GM20000 (cell line): ENCODE measurements around the gene MPV17L2.
A peak's percentile ranks its signal among the peaks of the same experiment; 100 is the strongest.

Experiments used
- DNase-seq: peaks from one replicate; pipeline ENCODE4 v3.0.0; 2012; ENCODE audit warnings: low spot score
- TF ChIP-seq, protein P1 (sequence below): IDR thresholded peaks from 2 replicates; pipeline ENCODE4 v1.5.1; 2012; ENCODE audit warnings: mild to moderate bottlenecking, control low read depth; ENCODE audit errors: extremely low read depth, missing control alignments

Gene MPV17L2

DNA sequence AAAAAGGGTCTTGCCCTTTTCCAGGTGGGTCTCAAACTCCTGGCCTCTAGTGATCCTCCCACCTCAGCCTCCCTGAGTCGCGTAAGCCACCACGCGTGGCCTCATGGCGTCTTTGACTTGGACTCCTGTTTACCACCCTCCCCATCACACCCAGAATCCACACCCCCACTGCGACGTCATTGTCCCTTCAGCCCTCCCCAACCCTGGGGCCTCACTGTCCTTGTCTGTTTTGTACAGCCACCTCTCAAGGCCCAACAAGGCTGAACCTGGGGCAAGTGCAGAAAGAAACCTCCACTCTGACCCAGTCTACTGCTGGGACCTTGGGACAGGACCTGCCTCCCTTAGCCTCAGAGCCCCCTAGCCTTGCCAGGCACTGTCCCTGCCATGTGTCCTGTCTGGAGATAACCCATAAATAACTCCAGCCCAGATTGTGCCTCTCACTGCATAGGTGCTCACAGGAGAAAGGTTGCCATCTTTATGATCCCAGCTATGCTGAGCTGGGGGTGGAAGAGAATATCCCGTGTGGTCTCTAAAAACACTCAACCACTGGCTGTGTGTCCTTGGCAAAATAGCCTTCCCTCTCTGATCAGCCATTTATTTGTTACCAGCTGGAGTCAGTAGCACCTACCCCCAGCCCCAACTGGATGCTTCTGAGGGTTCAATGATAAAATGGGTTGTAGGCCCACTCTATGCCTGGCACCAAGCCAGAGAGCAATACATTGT is 21.3 kb upstream of the MPV17L2 start:
- TF ChIP-seq, protein P1, sequence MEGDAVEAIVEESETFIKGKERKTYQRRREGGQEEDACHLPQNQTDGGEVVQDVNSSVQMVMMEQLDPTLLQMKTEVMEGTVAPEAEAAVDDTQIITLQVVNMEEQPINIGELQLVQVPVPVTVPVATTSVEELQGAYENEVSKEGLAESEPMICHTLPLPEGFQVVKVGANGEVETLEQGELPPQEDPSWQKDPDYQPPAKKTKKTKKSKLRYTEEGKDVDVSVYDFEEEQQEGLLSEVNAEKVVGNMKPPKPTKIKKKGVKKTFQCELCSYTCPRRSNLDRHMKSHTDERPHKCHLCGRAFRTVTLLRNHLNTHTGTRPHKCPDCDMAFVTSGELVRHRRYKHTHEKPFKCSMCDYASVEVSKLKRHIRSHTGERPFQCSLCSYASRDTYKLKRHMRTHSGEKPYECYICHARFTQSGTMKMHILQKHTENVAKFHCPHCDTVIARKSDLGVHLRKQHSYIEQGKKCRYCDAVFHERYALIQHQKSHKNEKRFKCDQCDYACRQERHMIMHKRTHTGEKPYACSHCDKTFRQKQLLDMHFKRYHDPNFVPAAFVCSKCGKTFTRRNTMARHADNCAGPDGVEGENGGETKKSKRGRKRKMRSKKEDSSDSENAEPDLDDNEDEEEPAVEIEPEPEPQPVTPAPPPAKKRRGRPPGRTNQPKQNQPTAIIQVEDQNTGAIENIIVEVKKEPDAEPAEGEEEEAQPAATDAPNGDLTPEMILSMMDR = no peak
- DNase-seq = peak; percentile 53

DNA sequence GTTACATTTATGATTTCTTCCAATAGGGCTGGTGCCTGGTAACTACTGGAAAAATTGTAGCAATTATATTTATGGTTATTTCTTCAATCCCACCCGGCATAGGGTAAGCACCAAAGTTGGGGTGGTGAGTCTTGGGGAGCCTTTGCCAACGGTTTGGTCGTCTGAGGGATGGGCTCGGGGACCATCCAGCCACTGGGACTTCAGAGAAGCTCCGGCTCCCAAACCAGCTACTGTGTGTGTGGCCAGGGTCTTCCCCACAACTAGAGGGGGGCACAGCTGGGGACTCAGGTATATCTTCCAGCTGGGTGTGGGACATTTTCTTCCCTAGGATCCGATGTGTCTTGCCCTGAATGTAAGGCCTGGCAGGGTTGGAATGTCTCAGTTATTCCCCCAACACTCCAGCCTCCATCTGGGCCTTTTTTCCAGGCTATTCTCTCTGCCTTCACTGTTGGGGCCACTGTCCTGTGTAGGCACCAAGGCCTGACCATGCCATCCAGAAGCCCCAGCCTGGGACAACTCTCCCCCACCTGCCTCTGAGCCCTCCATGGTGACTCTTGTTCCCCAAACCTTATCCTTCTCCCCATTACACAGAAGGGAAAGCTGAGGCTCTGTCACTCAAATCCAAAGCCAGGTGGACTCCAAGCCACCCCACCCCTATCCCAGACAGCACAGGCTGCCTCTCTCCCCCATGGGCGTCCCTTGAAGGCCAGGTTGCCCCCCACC is 20.5 kb upstream of the MPV17L2 start:
- peak; percentile 4 for DNase-seq
- TF ChIP-seq, protein P1 = no peak

DNA sequence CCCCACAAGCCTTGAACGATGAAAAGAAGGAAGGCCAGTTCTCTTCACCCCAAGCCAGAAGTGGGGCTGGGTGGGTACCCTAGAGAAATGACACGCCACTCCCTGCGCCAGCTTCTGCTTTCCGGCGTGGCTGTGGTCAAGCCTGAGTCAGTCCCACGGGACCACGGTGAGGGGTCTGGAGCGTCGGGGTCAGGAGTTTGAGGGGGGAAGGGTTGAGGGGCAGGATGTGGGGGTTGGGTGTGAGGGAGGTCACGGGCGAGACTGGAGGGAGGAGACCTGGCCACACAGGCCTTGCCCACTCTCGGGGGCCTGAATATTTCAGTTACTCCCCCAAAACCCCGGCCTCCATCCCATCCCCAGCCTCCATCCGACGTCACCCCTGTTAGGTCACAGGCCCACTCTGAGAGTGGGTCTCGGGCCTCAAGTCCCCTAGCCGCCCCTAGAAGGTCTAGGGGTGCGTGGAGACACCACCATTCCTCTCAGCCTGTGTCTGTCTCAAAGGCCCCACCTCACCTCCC is 19.9 kb upstream of the MPV17L2 start:
- peak; percentile 39 for DNase-seq
- TF ChIP-seq, protein P1 = no peak

DNA sequence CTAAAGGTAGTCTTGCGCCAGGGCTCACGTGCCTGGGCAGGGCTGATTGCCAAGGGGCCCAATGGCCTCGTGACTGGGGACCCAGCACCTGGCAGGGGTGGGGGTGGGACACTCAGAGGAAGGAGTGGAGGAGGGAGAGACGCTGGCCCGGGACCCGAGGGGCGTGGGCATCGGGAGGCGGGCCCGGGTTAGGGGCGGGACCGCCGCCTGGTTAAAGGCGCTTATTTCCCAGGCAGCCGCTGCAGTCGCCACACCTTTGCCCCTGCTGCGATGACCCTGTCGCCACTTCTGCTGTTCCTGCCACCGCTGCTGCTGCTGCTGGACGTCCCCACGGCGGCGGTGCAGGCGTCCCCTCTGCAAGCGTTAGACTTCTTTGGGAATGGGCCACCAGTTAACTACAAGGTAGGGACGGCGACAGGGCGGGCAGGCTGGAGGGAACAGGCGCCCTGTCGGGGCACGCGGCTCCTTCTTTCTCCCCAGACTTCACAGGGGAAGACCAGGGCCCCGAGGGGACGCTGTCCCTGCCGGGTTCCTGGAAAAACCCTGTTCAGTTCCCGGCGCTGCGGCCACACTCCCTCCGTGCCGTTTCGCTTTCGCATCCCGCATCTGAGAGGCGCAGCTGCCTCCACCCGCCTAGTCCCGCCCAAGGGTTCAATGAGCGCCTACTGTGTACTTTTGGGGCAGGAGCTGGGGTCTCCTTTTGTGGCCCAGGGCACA is 19.3 kb upstream of the MPV17L2 start, which contains the start of gene IFI30:
IFI30 (plus strand) TSS at position 242 of the 717 bp plus-strand sequence; CDS start at position 271, 29 bp downstream.
- TF ChIP-seq, protein P1 = no peak
- peak; percentile 86 for DNase-seq

DNA sequence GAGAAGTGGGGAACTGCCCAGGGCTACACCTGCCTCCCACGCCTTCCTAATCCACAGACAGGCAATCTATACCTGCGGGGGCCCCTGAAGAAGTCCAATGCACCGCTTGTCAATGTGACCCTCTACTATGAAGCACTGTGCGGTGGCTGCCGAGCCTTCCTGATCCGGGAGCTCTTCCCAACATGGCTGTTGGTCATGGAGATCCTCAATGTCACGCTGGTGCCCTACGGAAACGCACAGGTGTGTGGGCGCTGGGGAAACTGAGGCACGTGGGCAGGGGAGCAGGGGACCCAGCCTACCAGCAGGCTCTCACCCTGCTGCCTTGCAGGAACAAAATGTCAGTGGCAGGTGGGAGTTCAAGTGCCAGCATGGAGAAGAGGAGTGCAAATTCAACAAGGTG is 18.0 kb upstream of the MPV17L2 start:
- DNase-seq = no peak
- TF ChIP-seq, protein P1 = no peak

DNA sequence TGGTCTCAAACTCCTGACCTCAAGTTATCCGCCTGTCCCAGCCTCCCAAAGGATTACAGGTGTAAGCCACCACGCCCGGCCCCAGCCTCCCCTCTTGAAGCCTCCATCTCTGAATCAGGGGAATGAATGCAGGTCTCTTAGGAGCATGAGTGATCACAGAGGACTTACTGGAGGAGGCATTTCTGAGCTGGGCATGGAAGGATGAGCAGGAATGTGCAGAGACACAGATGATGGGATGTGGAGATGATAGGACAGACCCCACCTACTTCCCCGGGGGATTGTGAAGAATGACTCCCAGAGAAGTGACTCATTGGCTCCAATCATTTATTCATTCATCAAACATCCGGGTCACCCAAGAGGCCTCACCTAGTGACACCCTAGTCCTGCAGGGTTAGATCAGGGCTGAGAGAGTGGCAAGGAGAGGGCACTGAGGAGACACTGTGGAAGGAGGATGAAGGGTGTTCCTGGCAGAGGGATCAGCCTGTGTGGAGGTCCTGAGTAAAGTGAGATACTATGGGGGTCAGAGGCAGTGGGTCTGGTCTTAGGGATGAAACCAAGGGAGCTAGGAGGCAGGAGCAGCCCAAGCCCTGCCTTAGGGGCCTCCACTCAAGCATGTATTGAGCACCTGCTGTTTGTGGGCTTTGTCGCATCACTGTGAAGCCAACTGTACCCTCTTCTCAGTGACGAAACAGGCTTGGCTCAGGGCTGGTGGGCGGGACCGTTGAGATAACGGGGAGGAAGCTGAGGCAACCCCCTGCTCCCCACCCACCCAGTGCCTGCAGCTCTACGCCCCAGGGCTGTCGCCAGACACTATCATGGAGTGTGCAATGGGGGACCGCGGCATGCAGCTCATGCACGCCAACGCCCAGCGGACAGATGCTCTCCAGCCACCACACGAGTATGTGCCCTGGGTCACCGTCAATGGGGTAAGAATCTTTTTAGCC is 16.4 kb upstream of the MPV17L2 start:
- DNase-seq = no peak
- TF ChIP-seq, protein P1 = no peak
